Nephron (organoid): Measurements from ENCODE around the gene ANGPTL4.

Experiments
- H3K27ac Mint-ChIP-seq, 3 experiments: 2 replicates each; pipeline ENCODE4 v1.8.0; 2020; ENCODE audit warnings: mixed read lengths in 3 of 3, mild to moderate bottlenecking in 2 of 3, moderate library complexity in 1 of 3
- H3K27me3 Mint-ChIP-seq: 2 replicates; pipeline ENCODE4 v1.8.0; 2021; ENCODE audit warnings: low read depth, mild to moderate bottlenecking, moderate library complexity, mixed read lengths
- H3K36me3 Mint-ChIP-seq: 2 replicates; pipeline ENCODE4 v1.8.0; 2020; ENCODE audit warnings: low read depth, mixed read lengths
- H3K4me1 Mint-ChIP-seq: 2 replicates; pipeline ENCODE4 v1.8.0; 2020; ENCODE audit warnings: mixed read lengths
- H3K4me3 Mint-ChIP-seq, 3 experiments: 2 replicates each; pipeline ENCODE4 v1.8.0; 2020; ENCODE audit warnings: mild to moderate bottlenecking in 3 of 3, mixed read lengths in 3 of 3, moderate library complexity in 2 of 3
- H3K9me3 Mint-ChIP-seq: 2 replicates; pipeline ENCODE4 v1.8.0; 2020; ENCODE audit warnings: mixed read lengths
- CTCF ChIP-seq, 3 experiments: fragments of 200-600 bp; sonication (generic); IDR thresholded peaks; one replicate each; pipeline ENCODE4 v1.5.0; 2021; ENCODE audit warnings: antibody characterized with exemption in 3 of 3; ENCODE audit not compliant: unreplicated experiment in 3 of 3

Gene ANGPTL4

GRCh38 chr19:8416796-8417195, 52.8 kb downstream of the ANGPTL4 start:
- Mint-ChIP-seq H3K4me1 (peaks cover 13% of the 10 kb centered on the region), H3K36me3 (no peaks in the 10 kb centered on the region), H3K27me3 (no peaks in the 10 kb centered on the region), H3K9me3 (no peaks in the 10 kb centered on the region), H3K4me3 (peak overlapping the region in 1 of 3 experiments; percentile 39), H3K27ac (peak overlapping the region in 1 of 3 experiments; percentile 23)
- TF ChIP-seq CTCF (IDR thresholded peaks at IDR 0.05; ENCODE audit: unreplicated experiment in 3 of 3) = no peak

GRCh38 chr19:8421484-8422461, 57.8 kb downstream of the ANGPTL4 start:
- Mint-ChIP-seq H3K4me1 (peaks cover 5% of the 10 kb centered on the region), H3K9me3 (no peaks in the 10 kb centered on the region), H3K36me3 (peaks cover 4% of the 10 kb centered on the region), H3K4me3 (no peak overlapping the region), H3K27me3 (no peaks in the 10 kb centered on the region), H3K27ac (no peak overlapping the region)
- TF ChIP-seq CTCF (IDR thresholded peaks at IDR 0.05; ENCODE audit: unreplicated experiment in 3 of 3) = no peak

- no peaks in the 10 kb centered on the region for H3K4me1 Mint-ChIP-seq
- no peaks in the 10 kb centered on the region for H3K27me3 Mint-ChIP-seq
- peak overlapping the region in 1 of 3 experiments; percentile 55 for H3K27ac Mint-ChIP-seq
- H3K36me3 Mint-ChIP-seq = peaks cover 8% of the 10 kb centered on the region
- H3K4me3 Mint-ChIP-seq = no peak overlapping the region
- TF ChIP-seq CTCF (IDR thresholded peaks at IDR 0.05; ENCODE audit: unreplicated experiment in 3 of 3) = no peak
- no peaks in the 10 kb centered on the region for H3K9me3 Mint-ChIP-seq
Measured at GRCh38 chr19:8423817-8424223, 59.9 kb downstream of the ANGPTL4 start.
